ENCODE measurements around the gene ZNF232. TPM values are rescaled to one million over a fixed set of nuclear protein-coding genes. Genes with fewer than 3 reads are reported as not detected.
"Not testable (repeated sequence)": the region's sequence is repeated elsewhere in the genome, so short reads cannot be mapped to it uniquely, and the experiment has no call there.

ZNF232 gene
- total and polyA plus RNA-seq, 4 donors = 8.7 to 29.5 (median 14.5) TPM

DNA sequence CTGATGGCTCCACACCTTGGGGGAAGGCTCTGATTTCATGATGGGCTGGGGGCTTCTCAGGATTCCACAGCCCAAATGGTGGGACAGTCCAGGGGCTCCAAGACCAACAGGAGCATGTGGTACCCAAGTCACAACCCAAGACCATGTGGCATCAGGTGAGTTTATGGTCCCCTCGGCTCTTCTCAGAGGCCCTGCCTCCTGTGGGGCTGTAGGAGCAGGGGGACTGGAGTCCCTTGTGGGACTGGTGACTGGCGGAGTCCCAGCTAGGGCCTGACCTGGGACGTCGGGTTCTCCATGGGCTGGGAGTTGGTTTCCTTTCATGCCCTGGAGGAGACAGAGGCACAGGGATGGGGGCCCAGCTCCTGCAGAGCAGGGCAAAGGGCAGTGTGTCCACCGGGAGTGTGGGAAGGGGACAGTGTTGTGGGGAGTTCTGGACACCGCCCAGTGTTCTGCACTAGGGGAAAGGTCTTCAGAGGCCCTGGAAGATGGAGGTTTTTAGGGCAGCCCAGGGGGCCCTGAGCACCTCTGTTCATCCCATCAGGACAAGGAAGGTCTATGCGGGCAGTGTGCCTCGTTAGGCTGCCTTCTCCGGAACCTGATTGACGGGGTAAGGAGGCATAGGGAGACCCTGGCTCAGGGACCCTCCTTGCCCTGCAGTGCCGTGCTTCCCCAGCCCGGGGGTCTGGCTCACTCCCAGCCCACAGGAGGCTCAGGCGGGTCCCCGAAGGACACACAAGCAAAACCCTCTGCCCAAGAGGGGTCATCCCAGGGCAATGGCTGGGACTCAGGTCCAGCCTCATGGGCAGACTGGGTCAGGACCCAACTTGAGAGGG, 25.1 kb upstream of the ZNF232 start:
- H3K9me3 ChIP-seq (ENCODE audit: control insufficient read depth, insufficient read depth, low read length); DNase-seq (ENCODE audit: low read depth in 4 of 6, low spot score in 6 of 6); H3K4me1 ChIP-seq (ENCODE audit: control insufficient read depth, insufficient read depth, low read length); H3K27me3 ChIP-seq (ENCODE audit: control insufficient read depth, insufficient read depth, low read length); H3K27ac ChIP-seq (ENCODE audit: low read depth, low read length); H3K36me3 ChIP-seq (ENCODE audit: control insufficient read depth, insufficient read depth, low read length); H3K4me3 ChIP-seq (ENCODE audit: low read depth, low read length): not testable (repeated sequence)
- 88% methylated on average over 12 of the region's 14 CpGs for WGBS (ENCODE audit: insufficient coverage)

DNA sequence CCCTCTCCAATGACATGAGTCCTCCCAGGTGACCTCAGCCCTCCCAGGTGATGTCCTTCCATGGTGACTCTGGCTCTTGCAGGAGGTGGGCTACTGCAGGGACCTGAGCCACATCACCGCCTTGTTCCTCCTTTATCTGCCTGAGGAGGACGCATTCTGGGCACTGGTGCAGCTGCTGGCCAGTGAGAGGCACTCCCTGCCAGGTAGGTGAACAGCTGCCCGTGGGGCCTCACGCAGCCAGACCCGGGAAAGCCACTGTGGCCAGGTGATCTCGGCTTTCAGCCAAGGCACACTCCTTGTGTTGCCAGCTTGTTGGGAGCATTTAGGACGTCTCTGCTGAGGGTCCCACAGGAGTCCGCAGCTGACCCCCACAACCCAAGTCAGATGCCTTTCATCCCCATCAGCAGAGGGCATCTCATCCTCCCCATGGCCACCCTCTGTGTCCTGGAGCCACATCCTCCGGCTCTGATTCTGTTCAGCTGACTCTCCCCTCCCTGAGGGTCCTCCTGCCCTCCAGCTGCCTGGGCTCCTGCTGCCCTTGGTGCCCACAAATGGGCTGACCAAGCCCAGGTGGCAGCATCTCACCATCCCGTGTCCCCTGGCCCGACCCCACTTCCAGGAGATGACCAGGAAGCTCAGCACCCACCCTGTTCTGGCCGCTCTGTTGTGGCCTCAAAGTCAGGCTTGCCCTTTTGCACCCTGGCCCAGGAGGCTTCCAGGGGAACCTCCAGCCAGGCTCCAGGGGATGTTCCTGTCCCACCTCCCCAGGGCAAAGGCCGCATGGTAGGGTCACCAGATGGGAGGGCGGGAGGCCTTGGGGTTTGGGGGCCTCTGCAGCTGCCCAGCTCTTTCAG, 24.3 kb upstream of the ZNF232 start:
- no peaks in the 10 kb centered on the region for H3K9me3 ChIP-seq (ENCODE audit: control insufficient read depth, insufficient read depth, low read length)
- no peak overlapping the region for H3K4me3 ChIP-seq (ENCODE audit: low read depth, low read length)
- DNase-seq (ENCODE audit: low read depth in 4 of 6, low spot score in 6 of 6) = no peak
- H3K27ac ChIP-seq (ENCODE audit: low read depth, low read length) = no peak overlapping the region
- H3K27me3 ChIP-seq (ENCODE audit: control insufficient read depth, insufficient read depth, low read length) = no peaks in the 10 kb centered on the region
- 83% methylated on average over 13 of the region's 14 CpGs for WGBS (ENCODE audit: insufficient coverage)
- no peaks in the 10 kb centered on the region for H3K36me3 ChIP-seq (ENCODE audit: control insufficient read depth, insufficient read depth, low read length)
- no peaks in the 10 kb centered on the region for H3K4me1 ChIP-seq (ENCODE audit: control insufficient read depth, insufficient read depth, low read length)

DNA sequence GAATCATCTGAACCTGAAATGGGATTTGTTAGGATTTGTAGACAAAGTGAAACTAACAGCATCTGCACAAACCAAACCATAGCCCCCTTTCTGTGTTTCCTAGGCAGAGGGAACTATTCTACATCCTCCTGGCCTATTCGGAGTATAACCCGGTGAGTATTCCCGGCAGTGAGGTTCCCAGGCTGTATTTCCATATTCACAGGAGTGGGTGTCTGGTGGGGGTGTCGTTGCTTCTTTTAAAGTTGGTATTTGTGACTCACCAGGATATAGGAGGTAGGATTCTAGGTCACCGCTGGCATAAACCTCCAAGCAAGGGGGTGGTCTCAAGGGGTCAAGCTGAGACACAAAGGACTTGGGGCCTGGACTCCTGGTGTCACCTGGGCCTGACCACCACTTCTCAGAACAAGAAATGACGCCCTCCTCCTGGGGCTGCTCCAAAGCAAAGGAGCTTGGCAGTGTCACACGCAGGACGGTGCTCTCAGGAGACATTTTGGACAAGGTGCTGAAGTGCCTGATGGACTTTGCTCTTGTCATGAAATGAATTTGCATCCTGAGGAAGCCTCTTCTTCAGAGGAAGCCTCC, 23.5 kb upstream of the ZNF232 start:
- H3K9me3 ChIP-seq (ENCODE audit: control insufficient read depth, insufficient read depth, low read length); H3K27ac ChIP-seq (ENCODE audit: low read depth, low read length): not testable (repeated sequence)
- 73% methylated on average over 4 of the region's 8 CpGs for WGBS (ENCODE audit: insufficient coverage)

DNA sequence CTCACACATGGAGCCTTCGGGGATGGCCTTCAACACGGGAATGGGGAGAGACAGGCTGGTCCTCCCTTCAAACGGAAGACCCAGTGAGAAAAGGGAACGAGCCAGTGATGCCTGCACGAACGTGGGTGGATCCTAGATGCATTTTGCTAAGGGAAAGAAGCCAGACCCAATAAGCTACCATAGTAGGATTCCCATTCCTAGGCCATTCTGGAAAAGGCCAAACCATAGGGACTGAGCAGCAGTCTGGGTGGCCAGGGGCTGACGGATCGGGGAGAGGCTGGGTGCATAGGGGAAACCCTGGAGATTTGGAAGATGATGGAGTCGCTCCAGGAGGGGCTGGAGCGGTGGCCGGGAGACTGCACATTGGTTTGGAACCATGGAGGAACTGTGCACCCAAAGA, 22.9 kb upstream of the ZNF232 start:
- not testable (repeated sequence) for H3K36me3 ChIP-seq (ENCODE audit: control insufficient read depth, insufficient read depth, low read length); DNase-seq (ENCODE audit: low read depth in 4 of 6, low spot score in 6 of 6); H3K27ac ChIP-seq (ENCODE audit: low read depth, low read length); H3K4me1 ChIP-seq (ENCODE audit: control insufficient read depth, insufficient read depth, low read length); H3K4me3 ChIP-seq (ENCODE audit: low read depth, low read length); H3K27me3 ChIP-seq (ENCODE audit: control insufficient read depth, insufficient read depth, low read length); H3K9me3 ChIP-seq (ENCODE audit: control insufficient read depth, insufficient read depth, low read length)
- 78% methylated on average over 10 of the region's 11 CpGs for WGBS (ENCODE audit: insufficient coverage)

More for the DNA sequence above, 23.5 kb upstream of the ZNF232 start:
- H3K4me1 ChIP-seq (ENCODE audit: control insufficient read depth, insufficient read depth, low read length); DNase-seq (ENCODE audit: low read depth in 4 of 6, low spot score in 6 of 6); H3K4me3 ChIP-seq (ENCODE audit: low read depth, low read length); H3K27me3 ChIP-seq (ENCODE audit: control insufficient read depth, insufficient read depth, low read length); H3K36me3 ChIP-seq (ENCODE audit: control insufficient read depth, insufficient read depth, low read length): not testable (repeated sequence)

DNA sequence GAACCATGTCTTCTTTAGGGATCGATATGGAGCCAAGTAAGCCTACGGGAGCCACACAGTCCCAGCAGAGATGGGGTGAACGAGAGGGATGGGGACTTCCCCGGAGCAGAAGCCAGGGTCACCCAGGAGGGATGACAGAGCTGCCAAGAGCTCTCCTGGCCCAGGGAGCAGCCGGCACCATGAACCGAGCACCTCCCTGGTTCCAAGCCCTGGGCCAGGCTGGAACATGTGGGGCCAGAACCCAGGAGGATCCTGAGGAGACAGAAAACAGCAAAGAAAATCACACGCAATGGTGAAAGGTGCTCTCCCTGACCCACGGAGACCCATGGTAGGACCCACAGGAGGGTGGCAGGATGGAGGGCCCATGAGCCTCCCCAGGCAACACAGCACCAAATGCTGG, 22.3 kb upstream of the ZNF232 start:
- DNase-seq (ENCODE audit: low read depth in 4 of 6, low spot score in 6 of 6) = not testable (repeated sequence)

DNA sequence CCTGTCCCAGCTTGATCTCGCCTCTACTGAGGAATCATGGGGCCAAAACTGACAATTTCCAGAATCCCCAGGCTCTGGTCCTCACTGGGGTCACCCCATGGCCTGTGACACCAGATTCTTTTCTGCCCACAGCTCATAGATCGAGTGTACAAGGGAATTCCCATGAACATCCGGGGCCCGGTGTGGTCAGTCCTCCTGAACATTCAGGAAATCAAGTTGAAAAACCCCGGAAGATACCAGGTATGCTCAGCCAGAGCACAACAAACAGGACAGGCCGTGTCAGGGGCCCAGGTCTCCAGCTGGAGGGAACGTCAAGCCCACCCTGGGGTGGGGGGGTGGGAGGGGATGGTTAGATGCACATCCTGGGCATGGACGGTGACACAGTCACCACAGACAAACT, 21.6 kb upstream of the ZNF232 start:
- 95% methylated on average over 5 of the region's 8 CpGs for WGBS (ENCODE audit: insufficient coverage)
- Histone ChIP-seq H3K27me3 (ENCODE audit: control insufficient read depth, insufficient read depth, low read length) (no peaks in the 10 kb centered on the region), H3K9me3 (ENCODE audit: control insufficient read depth, insufficient read depth, low read length) (no peaks in the 10 kb centered on the region), H3K36me3 (ENCODE audit: control insufficient read depth, insufficient read depth, low read length) (no peaks in the 10 kb centered on the region), H3K4me1 (ENCODE audit: control insufficient read depth, insufficient read depth, low read length) (no peaks in the 10 kb centered on the region), H3K27ac (ENCODE audit: low read depth, low read length) (no peak overlapping the region), H3K4me3 (ENCODE audit: low read depth, low read length) (no peak overlapping the region)
- DNase-seq (ENCODE audit: low read depth in 4 of 6, low spot score in 6 of 6) = no peak

More for the DNA sequence above, 22.3 kb upstream of the ZNF232 start:
- H3K36me3 ChIP-seq (ENCODE audit: control insufficient read depth, insufficient read depth, low read length); H3K4me1 ChIP-seq (ENCODE audit: control insufficient read depth, insufficient read depth, low read length); H3K9me3 ChIP-seq (ENCODE audit: control insufficient read depth, insufficient read depth, low read length); H3K27me3 ChIP-seq (ENCODE audit: control insufficient read depth, insufficient read depth, low read length); H3K27ac ChIP-seq (ENCODE audit: low read depth, low read length); H3K4me3 ChIP-seq (ENCODE audit: low read depth, low read length): not testable (repeated sequence)
- WGBS (ENCODE audit: insufficient coverage) = 91% methylated on average over 8 of the region's 8 CpGs

DNA sequence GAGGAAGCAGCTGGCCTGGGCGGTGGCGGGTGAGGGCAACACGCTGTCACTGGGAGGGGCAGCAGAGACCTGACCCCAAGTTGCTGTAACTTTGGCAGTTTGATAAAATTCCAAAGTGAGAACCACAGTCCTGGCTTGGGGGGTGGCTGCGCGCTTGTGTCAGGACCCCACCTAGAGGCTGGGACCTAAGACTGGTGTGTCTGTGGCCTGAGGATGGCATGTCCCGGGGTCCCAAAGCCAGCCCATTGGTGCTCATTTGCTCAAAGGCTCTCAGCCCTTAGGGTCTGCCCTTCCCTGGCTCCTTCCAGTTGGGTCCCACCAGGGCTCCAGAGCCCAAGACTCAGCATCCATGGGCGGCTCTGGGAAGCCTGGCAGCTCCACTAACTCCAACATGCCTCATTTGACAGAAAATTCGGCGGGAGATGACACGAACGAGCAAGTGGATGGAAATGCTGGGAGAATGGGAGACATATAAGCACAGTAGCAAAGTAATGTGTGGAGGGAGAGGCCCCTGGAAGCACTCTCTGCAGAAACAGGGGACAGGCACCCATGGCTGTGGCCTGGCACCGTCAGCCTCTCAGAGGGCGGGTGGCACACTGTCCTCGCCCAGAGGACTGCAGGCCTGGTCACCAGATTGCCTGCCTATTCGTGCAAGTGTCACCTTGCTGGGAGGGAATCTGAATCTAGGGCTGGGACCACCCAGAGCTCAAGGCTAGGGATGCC, 21.0 kb upstream of the ZNF232 start:
- H3K9me3 ChIP-seq (ENCODE audit: control insufficient read depth, insufficient read depth, low read length); H3K27ac ChIP-seq (ENCODE audit: low read depth, low read length); H3K27me3 ChIP-seq (ENCODE audit: control insufficient read depth, insufficient read depth, low read length); H3K4me3 ChIP-seq (ENCODE audit: low read depth, low read length); DNase-seq (ENCODE audit: low read depth in 4 of 6, low spot score in 6 of 6); H3K4me1 ChIP-seq (ENCODE audit: control insufficient read depth, insufficient read depth, low read length); H3K36me3 ChIP-seq (ENCODE audit: control insufficient read depth, insufficient read depth, low read length): not testable (repeated sequence)
- WGBS (ENCODE audit: insufficient coverage) = 69% methylated on average over 14 of the region's 15 CpGs

DNA sequence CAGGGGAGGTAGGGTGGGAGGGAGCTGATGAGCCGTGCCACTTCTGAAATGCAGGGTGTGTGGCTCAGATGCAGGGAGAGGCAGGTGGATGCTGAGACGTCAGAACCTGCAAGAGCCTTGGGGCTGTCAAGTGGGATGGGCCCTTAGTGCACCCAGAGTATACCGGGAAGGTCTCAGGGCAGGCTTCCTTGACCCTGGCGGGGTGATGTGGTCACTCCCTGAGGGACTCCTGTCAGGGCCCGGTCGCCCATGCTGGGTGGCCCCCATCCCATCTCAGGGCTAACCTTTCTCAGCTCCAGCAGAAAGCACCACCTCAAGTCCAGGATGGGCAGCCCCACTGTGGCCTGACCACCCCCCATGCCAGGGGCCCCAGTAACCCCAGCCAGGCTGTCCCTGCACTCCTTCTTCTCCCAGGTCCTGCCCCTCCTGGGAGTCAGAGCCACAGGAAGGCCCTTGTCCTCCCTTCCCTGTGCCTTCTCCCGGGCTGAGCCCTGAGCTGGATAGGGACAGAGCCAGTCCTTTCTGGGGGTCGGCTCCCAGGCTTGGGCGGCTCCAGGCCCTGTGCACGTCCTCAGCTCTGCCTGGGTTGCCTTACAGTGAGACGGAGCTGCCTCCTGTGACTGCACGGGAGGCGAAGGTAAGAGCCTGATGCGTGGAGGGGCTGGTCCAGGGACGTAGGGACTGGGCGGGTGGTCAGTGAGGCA, 20.3 kb upstream of the ZNF232 start:
- not testable (repeated sequence) for H3K9me3 ChIP-seq (ENCODE audit: control insufficient read depth, insufficient read depth, low read length); H3K4me3 ChIP-seq (ENCODE audit: low read depth, low read length); H3K27me3 ChIP-seq (ENCODE audit: control insufficient read depth, insufficient read depth, low read length); DNase-seq (ENCODE audit: low read depth in 4 of 6, low spot score in 6 of 6); H3K27ac ChIP-seq (ENCODE audit: low read depth, low read length); H3K4me1 ChIP-seq (ENCODE audit: control insufficient read depth, insufficient read depth, low read length); H3K36me3 ChIP-seq (ENCODE audit: control insufficient read depth, insufficient read depth, low read length)
- 76% methylated on average over 16 of the region's 16 CpGs for WGBS (ENCODE audit: insufficient coverage)
